SIG-M5 (cell line): Measurements from ENCODE around the gene MAP3K13.

Experiments
- DNase-seq: peaks from one replicate; lab custom pipeline; 2025; lab: John Stamatoyannopoulos, UW

MAP3K13 gene, protein sequence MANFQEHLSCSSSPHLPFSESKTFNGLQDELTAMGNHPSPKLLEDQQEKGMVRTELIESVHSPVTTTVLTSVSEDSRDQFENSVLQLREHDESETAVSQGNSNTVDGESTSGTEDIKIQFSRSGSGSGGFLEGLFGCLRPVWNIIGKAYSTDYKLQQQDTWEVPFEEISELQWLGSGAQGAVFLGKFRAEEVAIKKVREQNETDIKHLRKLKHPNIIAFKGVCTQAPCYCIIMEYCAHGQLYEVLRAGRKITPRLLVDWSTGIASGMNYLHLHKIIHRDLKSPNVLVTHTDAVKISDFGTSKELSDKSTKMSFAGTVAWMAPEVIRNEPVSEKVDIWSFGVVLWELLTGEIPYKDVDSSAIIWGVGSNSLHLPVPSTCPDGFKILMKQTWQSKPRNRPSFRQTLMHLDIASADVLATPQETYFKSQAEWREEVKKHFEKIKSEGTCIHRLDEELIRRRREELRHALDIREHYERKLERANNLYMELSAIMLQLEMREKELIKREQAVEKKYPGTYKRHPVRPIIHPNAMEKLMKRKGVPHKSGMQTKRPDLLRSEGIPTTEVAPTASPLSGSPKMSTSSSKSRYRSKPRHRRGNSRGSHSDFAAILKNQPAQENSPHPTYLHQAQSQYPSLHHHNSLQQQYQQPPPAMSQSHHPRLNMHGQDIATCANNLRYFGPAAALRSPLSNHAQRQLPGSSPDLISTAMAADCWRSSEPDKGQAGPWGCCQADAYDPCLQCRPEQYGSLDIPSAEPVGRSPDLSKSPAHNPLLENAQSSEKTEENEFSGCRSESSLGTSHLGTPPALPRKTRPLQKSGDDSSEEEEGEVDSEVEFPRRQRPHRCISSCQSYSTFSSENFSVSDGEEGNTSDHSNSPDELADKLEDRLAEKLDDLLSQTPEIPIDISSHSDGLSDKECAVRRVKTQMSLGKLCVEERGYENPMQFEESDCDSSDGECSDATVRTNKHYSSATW

DNA sequence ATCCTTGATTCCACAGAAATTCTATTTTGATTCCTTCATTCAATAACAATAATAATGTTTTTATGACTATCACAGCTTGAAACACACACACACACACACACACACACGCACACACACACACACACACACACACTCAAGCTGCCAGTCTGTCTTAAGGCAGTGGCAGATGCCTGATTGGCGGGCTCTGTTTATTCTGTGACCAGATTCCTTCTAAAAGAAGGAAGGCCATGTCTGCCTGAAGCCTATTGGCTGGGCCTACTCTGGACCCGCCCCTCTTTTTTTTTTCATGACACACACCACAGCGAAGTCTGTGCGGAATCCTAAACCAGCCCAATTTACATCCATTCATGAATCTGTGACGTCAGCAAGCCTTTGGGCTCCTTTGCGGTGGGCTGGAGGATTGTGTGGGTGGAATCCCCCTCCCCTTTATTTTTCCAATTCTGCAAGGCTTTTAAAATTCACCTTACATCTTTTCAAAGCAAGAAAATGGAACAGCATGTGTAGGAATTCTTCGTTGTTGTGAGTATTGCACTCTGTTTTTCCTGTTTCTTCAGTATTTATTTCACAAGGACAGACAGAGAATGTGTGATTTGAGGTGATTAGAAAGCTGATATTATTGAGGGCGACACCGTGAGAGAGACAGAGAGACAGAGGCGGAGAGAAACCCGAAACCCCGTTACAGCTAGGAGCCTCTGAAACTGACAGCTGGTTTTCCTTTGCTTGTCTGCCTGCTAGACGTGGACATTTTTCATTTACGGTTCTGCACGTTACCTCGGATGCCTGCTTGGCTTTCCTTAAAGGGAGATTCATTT, at the start of gene MAP3K13:
TSS of gene MAP3K13 (plus strand) at position 287 of the 812 bp plus-strand sequence. CDS start 65,446 bp downstream, outside the sequence.
- DNase-seq = no peak

DNA sequence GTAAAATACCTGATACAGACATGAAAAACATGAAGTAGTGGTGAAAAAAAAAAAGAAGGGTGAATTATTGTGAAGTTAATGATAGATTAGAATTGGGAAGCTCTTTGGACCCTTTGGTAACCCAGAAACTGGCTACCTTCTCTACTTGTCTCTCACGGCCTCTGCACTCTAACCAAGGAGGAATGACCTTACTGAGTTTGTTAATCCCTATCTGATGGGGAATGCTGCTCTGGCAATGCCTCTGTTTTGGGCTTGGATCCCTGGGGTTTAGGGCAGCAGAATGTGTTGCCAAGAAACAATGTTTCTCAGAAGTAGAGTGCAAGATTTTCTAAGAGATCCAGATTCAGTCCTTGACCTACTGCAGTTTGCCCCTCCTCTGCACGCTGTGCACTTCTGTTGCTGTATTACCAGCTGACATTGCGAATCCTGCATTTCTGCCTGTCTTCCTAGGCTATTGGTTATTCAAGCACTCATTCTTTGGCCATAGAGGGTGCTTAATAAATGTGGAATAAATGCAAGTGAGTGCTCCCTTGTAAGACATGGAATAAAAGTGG, 49.2 kb upstream of the MAP3K13 start:
- no peak for DNase-seq

DNA sequence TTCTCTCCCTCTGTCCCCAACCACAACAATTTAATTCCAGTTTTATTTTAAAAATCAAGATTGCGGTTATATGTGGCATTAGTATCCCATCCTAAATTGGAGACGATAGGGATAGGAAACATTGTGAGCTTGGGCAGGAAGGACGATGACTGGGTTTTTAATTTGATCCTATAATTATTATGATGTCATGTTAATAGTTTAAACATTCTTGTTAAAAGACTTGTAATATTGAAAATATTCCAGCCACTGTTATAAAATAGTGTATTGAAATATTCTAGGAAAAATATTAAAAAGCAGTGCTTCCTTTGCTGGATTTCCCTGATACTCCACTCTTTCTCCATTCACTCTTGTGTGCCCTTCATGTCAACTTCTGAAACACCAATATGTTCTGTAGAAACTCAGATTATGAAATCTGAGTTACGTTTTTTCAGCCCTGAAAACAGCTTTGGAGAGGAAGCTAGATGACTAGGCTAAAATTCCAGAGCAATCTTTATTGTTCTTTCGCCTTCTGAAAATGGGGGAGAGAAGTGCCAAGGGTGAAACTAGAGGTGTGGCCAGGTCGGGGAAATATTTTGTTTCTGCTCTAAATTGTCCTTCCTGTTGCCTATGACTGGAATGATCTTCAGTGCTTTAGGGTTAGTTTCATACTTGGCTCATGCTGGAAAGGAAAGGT, 46.1 kb upstream of the MAP3K13 start:
- DNase-seq = peak; percentile 26

DNA sequence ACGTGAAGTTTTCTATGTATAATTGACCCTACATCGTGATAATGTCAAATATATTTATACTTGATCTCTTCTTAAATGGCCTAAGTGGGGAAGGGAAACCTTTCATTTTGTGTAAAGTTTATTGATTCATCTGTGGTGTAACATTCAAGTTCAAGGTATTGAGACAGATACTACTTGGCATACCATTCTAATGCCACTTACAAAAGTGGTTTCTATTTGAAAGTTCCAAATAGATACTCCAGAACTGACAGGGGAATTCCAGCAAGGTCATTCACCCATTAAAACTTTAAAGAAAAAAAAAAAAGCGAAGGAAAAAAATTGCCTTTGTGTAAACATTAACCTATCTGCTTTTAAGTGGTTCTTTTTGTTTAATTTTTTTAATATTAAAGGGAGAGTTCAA, 45.3 kb upstream of the MAP3K13 start:
- no peak for DNase-seq

DNA sequence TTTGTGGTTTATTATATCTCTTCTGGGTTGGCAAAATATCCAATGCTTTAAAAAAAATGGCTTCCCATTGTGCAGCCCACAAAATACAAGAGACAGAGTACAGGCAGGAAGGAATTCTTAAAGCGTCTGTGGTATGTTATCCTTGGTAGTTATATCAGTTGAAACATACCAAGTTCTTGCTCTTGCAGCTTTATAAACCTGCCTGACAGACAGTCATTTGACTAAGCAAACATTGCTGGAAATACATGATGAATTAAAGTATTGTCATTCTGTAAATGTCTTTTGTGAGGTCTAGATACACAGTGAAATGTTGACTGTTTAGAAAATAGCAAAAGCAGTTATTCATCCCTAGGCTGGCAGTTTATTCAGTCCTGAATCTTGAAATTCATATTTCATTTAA, 44.8 kb upstream of the MAP3K13 start:
- no peak for DNase-seq

DNA sequence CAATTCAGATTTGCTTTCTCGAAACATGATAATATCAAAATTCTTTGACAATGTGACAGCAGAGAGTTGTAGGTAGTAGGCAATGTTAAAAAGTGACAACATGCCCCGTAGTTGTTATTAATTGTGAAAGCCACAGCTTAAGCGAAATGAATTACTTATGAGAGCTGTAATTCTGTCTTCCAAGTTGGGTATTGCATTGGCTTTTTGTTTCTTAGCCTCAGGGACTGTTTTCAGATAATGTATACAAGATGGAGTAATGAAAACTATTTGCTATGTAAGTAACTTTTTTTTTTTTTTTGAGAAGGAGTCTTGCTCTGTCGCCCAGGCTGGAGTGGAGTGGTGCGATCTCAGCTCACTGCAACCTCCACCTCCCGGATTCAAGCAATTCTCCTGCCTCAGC, 43.1 kb upstream of the MAP3K13 start:
- DNase-seq = no peak

DNA sequence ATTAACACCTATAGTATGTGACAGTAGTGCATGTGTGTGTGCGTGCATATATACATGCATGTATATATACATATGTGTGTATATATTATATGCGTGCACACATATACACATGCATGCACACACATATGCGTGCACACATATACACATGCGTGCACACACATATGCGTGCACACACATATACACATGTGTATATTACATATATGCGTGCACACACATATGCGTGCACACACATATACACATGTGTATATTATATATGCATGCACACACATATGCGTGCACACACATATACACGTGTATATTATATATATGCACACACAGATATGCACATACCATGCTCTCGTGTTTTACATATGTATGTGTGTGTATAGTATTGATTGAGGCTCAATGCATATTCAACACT, 42.0 kb upstream of the MAP3K13 start:
- DNase-seq = no peak

DNA sequence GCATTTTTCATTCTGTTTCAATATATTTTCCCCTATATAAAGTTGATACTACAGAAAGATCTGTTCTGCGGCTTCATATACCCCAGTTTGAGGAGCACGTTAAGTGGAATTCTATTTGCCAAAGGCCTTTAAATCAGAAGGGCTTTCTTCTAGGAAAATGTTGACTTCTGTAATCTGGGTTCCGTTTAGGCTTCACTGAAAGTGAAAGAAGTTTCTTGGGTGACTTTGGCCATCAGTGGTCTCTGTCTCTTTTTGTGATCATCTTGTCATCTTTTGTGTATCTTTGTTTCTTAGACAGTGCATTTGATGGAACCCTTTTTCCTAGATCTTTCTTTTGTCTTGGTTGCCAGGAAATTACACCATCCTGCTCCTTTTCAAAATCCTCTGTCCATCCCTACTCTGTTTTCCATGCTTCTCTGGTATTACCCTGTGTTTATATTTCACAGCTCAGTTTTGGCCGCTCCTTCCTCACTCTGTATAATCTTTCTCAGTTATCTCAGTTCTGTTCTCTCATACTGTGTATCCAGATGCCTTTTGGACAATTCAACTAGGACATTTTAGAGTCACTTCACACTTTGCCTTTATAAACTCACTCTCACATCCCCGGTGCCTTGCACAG, 40.7 kb upstream of the MAP3K13 start:
- DNase-seq = no peak

DNA sequence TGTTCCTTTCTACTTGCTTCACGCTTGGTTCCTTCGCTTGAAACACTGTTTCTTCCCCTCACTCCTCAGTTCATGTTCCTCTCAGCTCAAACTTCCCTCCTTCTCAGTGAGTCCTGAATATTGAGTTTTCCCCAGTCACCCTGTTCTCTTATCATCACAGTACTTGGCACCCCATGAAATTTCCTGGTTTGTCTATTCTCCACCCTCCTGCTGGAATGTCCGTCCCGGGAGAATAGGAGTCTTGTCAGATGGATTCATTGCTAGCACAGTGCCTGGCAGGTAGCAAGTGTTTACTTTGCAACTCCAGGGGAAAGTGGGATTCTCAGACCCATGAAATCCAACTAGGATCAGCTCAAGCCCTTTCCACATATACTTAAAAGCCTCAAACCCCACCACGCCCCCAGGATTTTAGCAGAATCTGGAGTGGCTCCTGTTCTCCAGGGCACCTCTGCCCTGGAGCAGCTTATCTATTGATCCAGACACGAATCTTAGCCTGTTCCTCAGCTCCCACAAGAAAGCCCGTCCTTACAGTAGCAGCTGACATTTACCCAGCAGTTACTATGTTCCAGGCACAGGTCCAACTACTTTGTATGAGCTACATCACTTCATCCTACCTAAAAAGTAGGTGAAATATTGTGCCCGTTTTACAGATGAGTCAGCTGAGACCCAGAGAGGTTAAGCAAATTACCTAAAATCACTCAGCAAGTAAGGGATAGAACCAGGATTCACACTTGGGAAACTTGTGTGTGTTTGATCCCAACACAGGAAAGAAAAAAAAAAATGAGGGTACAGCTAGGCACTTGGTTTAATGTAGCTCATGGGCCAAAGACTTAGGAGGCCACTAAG, 36.8 kb upstream of the MAP3K13 start:
- DNase-seq = no peak

DNA sequence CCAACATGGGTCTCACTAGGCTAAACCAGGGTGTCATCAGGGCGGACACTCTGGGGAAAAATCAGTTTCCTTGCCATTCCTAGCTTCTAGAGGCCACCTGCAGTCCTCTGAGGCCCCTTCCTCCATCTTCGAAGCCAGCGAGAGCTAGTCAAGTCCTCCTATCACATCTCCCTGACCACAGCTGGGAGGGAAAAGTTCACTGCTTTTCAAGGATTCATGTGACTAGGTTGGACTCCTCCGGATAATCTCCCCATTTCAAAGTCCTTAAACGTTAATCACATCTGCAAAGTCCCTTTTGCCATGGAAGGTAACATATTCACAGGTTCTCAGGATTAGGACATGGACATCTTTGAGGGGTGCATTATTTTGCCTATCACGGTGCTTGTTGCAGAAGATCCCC, 35.9 kb upstream of the MAP3K13 start:
- DNase-seq = no peak

DNA sequence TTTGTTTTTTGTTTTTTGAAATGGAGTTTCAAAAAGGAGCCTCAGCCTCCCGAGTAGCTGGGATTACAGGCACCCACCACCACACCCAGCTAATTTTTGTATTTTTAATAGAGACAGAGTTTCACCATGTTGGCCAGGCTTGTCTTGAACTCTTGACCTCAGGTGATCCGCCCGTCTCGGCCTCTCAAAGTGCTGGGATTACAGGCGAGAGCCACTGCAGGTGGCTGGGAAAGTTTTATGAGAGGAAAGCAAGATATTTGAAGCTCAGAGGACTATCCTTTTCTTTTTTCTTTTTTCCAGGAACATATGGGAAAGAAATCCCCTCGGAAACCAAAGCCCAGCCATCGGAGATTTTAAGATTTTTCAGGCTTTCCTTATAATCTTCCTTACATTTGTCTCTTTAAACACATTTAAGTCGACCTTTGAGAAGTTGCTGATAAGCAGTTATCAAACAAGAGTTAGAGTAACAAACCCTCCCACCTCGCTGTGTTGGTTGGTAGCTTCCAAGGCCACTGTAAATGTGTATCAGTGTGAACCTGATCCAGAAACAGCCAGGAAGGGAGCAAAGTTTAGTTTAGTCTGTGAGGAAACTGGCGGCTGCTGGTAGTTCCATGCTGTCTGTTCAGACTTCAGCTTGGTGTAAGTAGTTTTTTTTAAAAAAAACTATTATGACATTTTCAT, 34.5 kb upstream of the MAP3K13 start:
- no peak for DNase-seq

DNA sequence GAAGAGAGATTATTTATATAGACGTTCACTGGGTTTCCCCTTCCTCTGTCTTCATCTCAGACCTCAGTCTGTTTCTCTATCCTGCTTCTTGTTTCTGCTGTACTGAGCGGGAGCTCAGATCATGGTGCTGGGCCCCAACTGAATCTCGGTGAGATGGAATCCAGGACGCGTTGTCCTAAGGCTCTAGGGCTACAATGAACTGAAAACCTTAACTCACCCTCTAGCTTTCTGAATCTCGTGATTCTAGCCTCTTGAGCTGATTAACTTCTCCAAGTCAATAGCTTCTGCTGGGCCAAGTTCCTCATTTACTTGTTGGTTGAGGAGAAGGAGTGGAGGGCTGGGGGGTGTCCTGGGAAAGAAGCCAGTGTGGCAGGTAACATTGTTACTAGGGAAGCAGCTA, 32.7 kb upstream of the MAP3K13 start:
- DNase-seq = no peak

DNA sequence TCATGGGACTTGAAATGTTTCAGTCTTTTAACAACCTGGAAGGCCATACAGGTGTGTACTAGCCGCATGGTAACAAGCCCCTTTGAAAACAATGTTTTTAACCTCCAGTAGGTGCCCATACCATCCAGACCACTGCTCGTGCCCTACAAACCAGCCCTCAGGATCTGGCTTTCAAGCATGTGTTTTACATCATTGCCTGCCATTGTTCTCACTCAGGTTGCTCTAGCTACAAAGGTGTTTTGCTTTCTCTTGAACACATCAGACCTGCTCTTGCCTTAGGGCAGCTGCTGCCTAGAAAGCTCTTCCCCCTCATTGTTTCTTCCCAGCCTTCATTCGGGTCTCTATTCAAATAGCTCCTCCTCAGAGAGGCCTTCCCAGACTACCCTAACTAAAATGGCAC, 32.3 kb upstream of the MAP3K13 start:
- no peak for DNase-seq

DNA sequence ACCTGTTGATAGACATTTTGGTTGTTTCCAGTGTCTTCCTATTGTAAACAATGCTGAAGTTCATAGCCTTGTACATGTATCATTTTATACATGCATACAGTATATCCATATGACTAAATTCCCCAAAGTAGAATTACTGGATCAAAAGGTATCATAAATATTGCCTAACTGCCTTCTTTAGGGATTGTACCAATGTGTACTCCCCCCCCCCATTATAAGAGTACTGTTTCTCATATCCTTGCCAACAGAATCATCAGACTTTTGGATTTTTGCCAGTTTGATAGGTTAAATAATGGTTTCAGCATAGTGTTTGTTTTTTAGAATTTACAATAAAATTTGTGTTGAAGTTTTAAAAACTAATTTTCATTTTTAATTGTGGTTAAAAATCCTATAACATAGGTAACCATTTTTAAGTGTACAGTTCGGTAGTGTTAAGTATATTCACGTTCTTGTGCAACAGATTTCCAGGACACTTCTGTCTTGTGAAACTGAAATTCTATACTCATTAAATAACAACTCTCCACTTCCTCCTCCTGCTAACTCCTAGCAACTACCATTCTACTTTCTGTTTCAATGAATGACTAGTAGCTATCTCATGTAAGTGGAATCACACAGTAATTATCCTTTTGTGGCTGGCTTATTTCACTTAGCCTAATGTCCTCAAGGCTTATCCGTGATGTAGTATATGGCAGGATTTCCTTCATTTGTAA, 30.8 kb upstream of the MAP3K13 start:
- peak; percentile 90 for DNase-seq

DNA sequence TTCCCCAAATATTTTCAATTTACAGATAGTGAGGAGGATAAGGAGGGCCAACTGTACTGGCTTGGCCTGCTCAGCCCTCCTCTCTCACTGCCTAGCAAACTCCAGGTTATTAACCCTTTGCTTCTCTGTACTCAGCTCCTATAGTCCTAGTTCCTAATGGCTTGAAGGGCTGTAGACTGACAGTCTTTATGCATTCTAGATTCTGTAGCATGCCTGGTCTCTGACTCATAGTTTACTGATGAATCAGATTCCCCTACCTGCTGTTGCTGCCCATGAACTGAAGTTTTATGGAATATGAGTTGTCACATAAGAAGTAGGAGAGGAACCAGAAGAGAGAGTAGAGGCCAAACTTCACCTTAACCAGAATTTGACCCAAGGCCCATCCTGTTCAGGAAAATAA, 27.1 kb upstream of the MAP3K13 start:
- no peak for DNase-seq

DNA sequence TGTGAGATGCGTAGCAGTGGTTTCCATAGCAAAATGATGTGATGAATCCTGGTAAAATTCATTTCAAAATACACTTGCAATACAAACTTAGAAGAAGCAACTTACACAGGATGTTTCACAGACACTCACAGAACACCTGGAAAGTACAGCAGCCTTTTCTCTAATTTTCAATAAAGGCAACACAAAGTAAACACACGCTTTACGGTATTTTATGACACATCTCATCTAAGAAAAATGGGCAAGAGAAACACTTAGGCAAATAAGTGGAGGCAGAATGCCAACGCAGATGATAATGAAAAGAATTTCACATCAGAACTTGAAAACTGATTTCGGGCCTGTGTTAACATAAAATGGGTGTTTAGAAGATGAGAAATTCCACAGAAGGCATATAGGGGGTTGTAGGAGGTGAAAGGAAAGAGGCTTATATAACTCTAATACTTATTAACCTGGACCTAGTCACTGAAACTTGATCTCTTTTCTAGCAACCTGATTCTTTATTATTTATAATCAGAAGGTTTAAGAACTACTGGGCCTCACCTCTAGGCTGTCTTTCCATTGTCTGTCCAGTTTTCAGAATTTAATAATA, 25.6 kb upstream of the MAP3K13 start:
- DNase-seq = no peak

DNA sequence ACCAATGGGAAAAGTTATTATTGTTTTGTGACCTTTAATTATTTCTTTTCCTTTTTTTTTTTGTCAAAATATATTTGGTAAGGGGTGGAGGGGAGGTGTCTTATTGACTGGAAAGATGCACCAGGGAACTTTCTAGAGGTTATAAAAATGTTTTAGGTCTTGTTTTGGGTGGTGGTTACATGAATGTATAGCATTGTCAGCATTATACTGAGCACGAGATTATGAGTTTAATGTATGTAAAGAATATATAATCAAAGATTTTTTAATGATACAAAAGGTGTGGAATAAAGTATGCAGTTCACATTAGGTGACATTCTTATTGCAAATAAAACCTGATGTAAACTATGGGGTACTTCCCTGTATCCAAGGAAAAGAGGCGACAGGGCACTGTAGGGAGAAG, 23.0 kb upstream of the MAP3K13 start:
- DNase-seq = no peak

DNA sequence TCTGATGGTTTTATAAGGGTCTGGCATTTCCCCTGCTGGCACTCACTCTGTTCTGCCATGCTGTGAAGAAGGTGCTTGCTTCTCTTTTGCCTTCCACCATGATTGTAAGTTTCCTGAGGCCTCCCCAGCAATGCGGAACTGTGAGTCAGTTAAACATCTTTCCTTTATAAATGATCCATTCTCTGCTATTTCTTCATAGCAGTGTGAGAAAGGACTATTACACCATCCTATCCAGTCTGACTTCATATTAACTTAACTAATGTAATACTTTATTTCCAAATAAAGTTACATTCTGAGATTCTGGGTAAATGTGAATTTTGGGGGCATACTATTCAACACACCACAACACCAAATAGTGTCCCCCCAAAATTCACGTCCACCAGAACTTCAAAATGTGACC, 22.2 kb upstream of the MAP3K13 start:
- no peak for DNase-seq
